ENCODE measurements around the gene OSBPL5. TPM values are rescaled to one million over a fixed set of nuclear protein-coding genes. Genes with fewer than 3 reads are reported as not detected.

Gene OSBPL5
- total RNA-seq, 4 donors from 2014 or later: 43.4 to 75.2 (median 56.8) TPM

DNA sequence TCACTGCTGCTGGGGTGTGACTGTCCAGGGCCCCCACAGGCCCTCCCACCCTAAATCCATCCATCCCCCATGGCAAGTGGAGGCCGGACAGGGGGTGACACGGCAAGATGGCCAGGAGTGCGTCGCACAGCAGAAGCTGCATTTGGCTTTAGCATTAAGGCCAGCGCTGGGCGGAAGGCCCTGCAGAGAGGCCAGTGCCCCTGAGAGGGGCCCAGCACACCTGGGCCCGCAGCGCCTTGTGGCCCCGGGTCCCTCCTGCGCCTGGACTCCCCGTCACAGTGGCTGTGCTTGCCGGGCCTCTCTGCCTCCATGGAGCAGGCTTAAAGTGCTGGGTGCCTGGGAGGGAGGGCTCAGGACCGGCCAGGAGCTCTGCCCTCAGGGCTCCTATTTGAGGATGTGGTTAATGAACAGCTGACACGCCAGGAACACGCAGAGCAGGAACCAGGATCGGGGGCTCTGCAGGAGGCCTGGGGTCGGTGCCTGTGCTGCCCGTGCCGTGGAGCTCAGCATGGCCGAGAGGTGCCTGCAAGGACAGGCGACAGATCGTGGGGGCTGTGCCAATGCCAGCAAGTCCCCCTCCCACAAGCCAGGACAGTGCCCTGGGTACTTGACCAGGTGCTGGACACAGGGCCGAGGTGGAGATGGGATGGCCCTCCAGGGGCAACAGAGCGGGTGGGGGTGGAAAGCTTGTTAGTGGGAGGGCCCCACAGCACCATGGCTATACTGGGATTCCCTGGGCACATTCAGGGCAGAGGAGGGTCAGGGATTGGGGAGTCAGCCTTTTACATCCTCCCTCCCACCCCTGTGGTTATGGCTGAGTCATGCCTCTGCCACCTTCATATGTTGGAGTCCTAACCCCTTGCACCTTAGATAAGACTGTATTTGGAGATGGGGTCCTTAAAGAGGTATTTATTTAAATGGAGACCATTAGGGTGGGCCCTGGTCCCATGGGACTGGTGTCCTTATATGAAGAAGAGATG lies 77.0 kb downstream of the OSBPL5 start:
- Histone ChIP-seq H3K27me3 (no peaks in the 10 kb centered on the region), H3K27ac (no peak overlapping the region), H3K36me3 (peaks cover 42% of the 10 kb centered on the region), H3K9me3 (no peaks in the 10 kb centered on the region), H3K4me1 (peaks cover 3% of the 10 kb centered on the region), H3K4me3 (no peak overlapping the region)
- 71% methylated on average over 8 of the region's 24 CpGs for WGBS
- DNase-seq (ENCODE audit: low spot score in 2 of 2): no peak
- TF ChIP-seq POLR2A (IDR thresholded peaks at IDR 0.05) (no peak), EP300 (IDR thresholded peaks at IDR 0.05) (no peak), POLR2AphosphoS5 (IDR thresholded peaks at IDR 0.05) (no peak)
- TF ChIP-seq, protein P1, sequence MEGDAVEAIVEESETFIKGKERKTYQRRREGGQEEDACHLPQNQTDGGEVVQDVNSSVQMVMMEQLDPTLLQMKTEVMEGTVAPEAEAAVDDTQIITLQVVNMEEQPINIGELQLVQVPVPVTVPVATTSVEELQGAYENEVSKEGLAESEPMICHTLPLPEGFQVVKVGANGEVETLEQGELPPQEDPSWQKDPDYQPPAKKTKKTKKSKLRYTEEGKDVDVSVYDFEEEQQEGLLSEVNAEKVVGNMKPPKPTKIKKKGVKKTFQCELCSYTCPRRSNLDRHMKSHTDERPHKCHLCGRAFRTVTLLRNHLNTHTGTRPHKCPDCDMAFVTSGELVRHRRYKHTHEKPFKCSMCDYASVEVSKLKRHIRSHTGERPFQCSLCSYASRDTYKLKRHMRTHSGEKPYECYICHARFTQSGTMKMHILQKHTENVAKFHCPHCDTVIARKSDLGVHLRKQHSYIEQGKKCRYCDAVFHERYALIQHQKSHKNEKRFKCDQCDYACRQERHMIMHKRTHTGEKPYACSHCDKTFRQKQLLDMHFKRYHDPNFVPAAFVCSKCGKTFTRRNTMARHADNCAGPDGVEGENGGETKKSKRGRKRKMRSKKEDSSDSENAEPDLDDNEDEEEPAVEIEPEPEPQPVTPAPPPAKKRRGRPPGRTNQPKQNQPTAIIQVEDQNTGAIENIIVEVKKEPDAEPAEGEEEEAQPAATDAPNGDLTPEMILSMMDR (IDR thresholded peaks at IDR 0.05): no peak

DNA sequence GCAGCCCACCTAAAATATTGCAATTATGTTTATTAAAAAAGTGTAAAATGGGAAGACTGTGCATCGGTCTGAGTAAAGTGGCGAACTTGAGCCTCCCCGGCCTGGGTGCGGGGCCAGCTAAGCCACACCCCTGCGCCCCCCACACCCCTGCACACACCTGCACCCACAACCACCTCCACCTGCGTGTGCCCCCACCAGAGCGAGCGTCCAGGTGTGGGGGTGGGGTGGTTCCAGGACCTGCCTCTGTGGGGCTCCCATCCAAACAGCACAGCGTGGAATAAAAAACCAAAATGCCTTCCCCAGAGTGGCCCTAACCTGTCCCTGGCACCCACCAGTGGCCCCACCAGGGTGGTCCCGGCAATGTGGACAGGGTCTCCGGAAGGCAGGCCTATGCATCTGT lies 77.7 kb downstream of the OSBPL5 start:
- no peaks in the 10 kb centered on the region for H3K27me3 ChIP-seq
- no peaks in the 10 kb centered on the region for H3K9me3 ChIP-seq
- no peak overlapping the region for H3K4me3 ChIP-seq
- H3K27ac ChIP-seq: no peak overlapping the region
- WGBS: 95% methylated on average over 9 of the region's 11 CpGs
- peaks cover 3% of the 10 kb centered on the region for H3K4me1 ChIP-seq
- peaks cover 37% of the 10 kb centered on the region for H3K36me3 ChIP-seq
- TF ChIP-seq POLR2AphosphoS5 (IDR thresholded peaks at IDR 0.05): no peak
- TF ChIP-seq POLR2A (IDR thresholded peaks at IDR 0.05): no peak
- TF ChIP-seq EP300 (IDR thresholded peaks at IDR 0.05): no peak
- TF ChIP-seq, protein P1 (IDR thresholded peaks at IDR 0.05): no peak
- DNase-seq (ENCODE audit: low spot score in 2 of 2): no peak

DNA sequence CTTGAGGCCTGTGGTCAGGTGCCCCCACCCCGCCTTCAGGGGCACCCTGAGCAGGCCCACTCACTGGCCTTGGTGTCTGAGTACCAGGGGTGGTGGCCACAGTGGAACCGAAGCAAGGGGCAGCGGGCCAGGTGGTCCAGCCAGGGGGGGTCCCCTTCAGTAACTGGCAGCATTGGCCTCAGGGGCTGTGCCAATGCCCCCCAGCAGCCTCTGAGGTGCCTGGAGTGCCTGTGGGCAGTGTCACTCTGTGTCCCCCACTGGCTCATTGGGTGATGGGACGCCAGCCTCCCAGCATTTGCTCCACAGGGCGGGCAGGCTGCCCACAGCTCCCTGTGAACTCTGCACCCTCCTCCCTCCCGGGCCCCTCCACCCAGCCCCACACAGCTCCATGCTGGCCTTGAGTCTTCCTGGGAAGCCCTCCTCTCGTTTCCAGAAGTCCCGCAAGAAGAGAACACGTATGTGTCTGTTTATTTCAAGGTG lies 78.4 kb downstream of the OSBPL5 start:
- no peak for DNase-seq (ENCODE audit: low spot score in 2 of 2)
- Histone ChIP-seq H3K9me3 (no peaks in the 10 kb centered on the region), H3K36me3 (peaks cover 37% of the 10 kb centered on the region), H3K27me3 (no peaks in the 10 kb centered on the region), H3K4me3 (no peak overlapping the region), H3K4me1 (no peaks in the 10 kb centered on the region), H3K27ac (no peak overlapping the region)
- WGBS: 41% methylated on average over 6 of the region's 9 CpGs
- TF ChIP-seq EP300 (IDR thresholded peaks at IDR 0.05): no peak
- no peak for TF ChIP-seq POLR2AphosphoS5 (IDR thresholded peaks at IDR 0.05)
- TF ChIP-seq, protein P1 (IDR thresholded peaks at IDR 0.05): no peak
- TF ChIP-seq POLR2A (IDR thresholded peaks at IDR 0.05): no peak

DNA sequence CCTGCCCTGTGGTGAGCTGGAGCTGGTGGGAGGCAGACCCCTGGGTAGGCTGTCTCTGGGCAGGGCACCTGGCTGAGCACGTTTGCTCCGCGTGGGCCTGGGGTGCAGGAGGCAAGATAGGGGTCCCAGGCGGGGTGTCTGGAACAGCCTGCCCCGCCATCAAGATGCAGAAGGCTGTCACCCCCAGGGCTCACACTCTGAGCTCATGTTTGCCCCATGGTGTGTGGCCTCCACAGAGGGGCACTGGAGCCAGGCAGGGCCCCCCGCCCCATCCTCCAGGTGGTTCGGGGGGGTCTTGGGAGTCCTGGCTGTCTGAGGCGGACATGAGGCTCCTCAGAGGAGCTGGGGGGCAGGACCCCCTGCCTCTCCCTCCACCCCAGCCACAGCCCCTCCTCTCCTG lies 79.0 kb downstream of the OSBPL5 start:
- no peak overlapping the region for H3K4me3 ChIP-seq
- no peaks in the 10 kb centered on the region for H3K27me3 ChIP-seq
- no peak for DNase-seq (ENCODE audit: low spot score in 2 of 2)
- TF ChIP-seq POLR2AphosphoS5 (IDR thresholded peaks at IDR 0.05) (no peak), POLR2A (IDR thresholded peaks at IDR 0.05) (no peak), EP300 (IDR thresholded peaks at IDR 0.05) (no peak)
- TF ChIP-seq, protein P1 (IDR thresholded peaks at IDR 0.05): no peak
- 54% methylated on average over 4 of the region's 8 CpGs for WGBS
- no peak overlapping the region for H3K27ac ChIP-seq
- H3K9me3 ChIP-seq: no peaks in the 10 kb centered on the region
- no peaks in the 10 kb centered on the region for H3K4me1 ChIP-seq
- peaks cover 35% of the 10 kb centered on the region for H3K36me3 ChIP-seq

DNA sequence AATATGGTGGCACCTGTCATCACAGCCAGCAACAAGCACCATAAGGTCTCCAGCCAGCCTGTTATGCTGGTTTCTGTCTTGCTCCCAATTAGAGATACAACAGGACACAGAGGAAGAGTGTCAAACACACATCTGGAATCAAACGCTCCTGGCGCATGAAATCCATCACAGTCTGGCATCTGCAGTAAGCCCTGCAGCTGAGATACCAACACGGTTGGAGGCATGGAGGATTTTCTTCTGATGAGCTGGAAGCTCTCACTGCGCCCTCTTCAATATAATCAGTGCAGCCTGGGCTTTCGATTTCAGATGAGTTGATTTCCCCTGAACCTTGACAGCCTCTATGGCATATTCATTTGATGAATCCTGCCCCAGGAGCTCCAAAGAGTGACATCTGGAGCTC lies 80.1 kb downstream of the OSBPL5 start:
- 42% methylated on average over 5 of the region's 5 CpGs for WGBS
- no peaks in the 10 kb centered on the region for H3K27me3 ChIP-seq
- TF ChIP-seq, protein P1 (IDR thresholded peaks at IDR 0.05): no peak
- TF ChIP-seq POLR2A (IDR thresholded peaks at IDR 0.05): no peak
- no peak for TF ChIP-seq EP300 (IDR thresholded peaks at IDR 0.05)
- TF ChIP-seq POLR2AphosphoS5 (IDR thresholded peaks at IDR 0.05): no peak

More for the DNA sequence above, 80.1 kb downstream of the OSBPL5 start:
- H3K4me3 ChIP-seq: no peak overlapping the region
- DNase-seq (ENCODE audit: low spot score in 2 of 2): no peak
- peaks cover 24% of the 10 kb centered on the region for H3K36me3 ChIP-seq
- H3K9me3 ChIP-seq: no peaks in the 10 kb centered on the region
- H3K27ac ChIP-seq: no peak overlapping the region
- H3K4me1 ChIP-seq: no peaks in the 10 kb centered on the region
